ENCODE results near the gene COL5A1.

Gene COL5A1

DNA sequence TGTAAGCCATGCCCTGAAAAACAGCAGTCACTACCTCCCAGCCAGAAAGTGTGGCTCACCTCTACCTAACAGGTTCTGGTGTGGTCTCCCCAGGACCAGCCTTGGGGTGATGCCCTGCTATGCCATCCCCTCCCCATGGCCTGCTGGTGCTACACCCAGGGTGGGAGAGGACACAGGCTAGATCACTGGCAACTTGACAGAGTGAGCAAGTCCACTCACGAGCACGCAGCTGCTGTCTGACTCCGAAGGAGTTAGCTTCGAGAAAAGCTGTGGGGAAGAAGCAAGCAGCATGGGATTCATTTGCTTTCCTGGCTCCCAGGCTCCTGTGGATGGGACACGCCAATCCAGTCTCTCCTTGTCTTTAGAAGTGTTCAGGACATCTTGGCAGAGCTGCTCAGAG lies 102.2 kb downstream of the COL5A1 start:
- DNase-seq (ENCODE audit: low spot score), result no peak

- no peak for DNase-seq (ENCODE audit: low spot score)
Measured at GRCh38 chr9:134744385-134745295, 103.0 kb downstream of the COL5A1 start.

GRCh38 chr9:134747951-134748489 lies 106.4 kb downstream of the COL5A1 start:
- DNase-seq (ENCODE audit: low spot score), result no peak

DNA sequence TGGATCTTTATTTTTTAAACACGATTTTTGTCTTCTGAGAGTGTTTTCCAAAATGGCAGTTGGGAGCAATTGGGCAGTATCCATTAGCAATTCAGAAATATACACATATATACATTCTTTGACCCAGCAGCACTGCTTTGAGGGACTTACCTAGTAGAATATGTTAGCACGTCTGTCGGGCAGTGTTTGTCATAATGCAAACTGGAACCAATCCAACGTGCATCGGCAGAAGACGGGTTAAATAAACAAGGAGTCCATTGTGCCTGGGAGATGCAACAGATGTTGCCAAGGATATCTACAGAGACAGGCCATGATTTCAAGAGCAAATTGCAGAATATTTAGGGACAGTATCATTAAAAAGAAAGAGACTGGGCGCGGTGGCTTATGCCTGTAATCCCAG lies 107.0 kb downstream of the COL5A1 start:
- no peak for DNase-seq (ENCODE audit: low spot score)

- no peak for DNase-seq (ENCODE audit: low spot score)
Measured at GRCh38 chr9:134750450-134751155, 109.0 kb downstream of the COL5A1 start.

DNA sequence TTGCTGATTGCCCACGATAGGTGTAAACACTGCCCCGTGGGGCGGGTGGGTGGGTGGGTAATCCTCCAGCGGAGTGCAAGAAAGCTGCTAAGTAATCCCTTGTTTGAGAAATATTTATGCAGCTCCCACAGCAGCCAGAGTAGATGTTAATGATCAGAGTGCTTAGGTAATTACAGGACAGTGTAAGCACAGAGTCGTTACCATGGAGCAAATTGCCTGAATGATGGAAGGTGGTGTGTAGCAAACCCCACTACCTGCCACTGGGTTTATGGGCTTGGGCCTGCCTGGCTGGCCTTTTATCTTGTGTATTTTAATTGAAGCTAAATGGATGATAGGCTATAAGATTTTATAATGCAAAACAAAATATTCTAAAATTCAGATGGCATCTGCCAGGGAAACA lies 110.0 kb downstream of the COL5A1 start:
- DNase-seq (ENCODE audit: low spot score), result no peak

DNA sequence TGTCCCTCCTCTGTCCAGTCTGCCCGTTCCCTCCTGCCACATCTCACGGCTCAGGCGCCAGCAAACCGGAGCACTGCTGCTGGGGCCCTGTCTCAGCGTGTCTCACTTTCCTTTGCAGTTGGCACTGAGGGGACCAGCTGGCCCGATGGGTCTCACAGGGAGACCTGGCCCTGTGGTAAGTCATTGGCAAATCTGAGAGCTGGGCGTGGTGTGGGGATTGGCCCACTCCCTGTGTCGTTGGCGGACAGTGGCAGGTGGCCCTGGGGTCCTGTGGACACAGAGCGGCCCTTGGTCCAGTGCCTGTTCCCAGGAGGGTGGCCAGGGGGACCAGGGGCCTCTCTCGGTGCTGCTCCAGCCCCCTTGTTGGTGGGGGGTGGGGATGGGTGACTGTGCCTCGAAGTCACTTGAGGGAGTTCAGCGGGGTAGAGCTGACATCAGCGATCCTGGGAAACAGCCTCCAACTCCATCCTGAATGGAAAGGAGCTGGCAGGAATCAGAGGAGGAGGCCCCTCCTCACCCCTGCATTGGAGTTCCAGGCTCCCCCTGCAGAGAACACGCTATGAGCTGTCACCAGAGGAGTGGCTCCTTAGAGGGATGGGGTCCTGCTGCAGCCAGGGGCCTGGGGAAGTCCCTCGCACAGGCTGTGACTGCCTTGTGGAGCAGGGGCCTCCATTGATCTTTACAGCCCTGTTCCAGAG lies 111.0 kb downstream of the COL5A1 start:
- DNase-seq (ENCODE audit: low spot score), result no peak

DNA sequence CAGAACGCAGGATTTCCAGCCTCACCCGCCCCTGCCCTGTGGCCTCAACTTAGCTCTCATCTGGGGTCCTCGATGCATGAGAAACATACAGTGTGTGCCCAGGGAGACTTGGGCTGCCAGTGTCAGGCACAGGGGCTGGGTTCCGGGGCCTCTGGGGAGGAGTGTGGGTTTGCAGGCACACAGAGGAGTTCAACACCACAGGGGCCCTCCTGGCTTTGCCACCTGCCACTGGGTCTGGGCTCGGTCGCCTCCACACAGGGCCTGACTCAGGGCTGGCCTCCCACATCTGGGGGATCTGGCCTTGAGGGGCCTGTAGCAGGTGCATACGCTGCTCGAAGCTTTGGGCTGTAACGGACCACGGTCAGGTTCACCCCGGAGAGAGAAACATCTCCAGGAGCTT lies 111.6 kb downstream of the COL5A1 start:
- DNase-seq (ENCODE audit: low spot score), result no peak

DNA sequence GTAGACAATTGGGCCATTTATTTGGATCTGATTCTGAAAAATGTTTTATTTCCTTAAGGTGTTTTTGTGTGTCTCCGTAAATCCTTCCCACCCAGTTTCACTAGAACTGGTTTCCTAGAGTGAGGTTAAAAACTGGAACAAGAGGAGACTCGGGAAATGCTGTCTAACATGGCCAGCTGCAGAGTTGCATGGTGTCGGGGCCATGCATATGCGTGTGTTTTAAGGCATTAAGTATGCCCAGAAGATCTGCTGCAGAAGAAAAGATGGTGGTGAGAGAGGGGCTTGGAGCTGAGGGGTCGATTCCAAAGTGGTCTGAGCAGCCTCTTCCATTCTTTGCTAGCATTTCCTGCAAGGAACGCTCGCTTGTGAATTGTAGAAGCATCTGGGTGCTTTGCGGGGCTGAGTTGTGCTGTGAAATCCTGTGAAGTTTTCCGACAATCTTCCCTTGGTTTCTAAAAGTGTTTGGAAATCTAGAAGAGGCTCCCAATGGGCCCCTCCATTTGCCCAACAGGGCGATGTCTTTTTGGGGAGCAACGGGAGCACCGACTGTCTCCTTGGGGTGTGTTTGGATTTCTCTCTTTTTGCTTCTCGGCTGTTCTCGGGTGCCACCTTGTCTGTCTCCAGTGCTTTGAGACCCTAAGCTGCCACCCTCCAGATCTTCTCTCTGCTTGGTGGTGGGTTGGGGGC lies 113.8 kb downstream of the COL5A1 start:
- no peak for DNase-seq (ENCODE audit: low spot score)

GRCh38 chr9:134756098-134756497 lies 114.5 kb downstream of the COL5A1 start:
- DNase-seq (ENCODE audit: low spot score), result no peak

DNA sequence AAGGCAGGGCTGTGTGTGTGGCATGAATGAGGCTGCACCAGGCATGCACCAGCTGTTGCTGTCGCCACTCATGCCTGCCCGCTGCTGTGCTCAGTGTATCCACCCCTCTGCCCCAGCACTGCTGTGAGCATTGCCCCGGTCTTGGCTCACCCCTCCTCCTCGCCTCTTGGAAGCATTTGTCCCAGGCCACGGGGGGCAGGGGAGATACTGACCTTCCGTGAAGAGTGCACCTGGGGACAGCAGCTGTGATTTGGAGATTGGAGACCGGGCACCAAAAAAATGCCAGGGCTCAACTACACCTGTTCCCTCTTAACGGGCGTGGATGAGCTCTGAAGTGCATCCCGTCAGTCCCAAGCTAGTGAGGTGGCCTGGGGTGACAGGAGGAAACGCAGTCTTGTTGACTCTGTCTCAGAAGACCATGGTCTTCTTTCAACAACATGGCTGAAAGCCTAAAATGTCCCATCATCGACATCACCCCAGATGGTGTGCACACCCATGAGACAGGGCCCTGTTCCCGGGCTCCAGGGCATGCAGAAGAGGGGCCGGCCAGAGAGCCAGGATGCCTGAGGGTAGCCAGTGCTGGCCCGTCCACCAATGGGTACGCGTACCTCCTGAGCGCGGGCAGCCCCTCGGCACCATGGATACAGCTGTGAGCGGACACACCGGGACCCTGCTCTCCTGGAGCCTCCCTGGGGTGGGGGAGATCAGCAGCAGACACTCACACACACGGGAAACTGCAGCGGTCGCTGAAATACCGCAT lies 115.8 kb downstream of the COL5A1 start:
- no peak for DNase-seq (ENCODE audit: low spot score)

DNA sequence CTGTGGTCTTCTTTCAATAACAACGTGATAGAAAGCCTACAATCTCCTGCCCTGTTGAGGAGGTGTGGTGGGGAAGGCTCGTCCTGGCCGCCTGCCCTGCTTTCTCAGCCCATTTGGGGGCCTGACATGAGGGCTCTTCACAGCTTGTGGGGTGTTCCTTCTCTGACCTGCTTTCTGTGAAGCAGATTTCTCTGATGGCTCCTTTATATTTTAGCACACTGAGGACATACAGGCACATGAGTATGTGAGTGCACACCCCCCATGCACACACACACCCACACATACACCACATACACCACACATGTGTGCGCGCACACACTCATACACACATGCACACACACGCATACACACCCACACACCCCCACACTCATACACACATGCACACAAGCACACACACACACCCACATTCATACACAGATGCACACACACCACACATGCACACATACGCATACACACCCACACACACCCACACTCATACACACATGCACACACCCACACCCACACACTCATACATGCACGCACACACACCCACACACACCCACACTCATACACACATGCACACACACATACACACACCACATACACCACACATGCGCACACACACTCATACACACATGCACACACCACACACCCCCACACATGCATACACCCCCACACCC lies 117.5 kb downstream of the COL5A1 start:
- no peak for DNase-seq (ENCODE audit: low spot score)

GRCh38 chr9:134759913-134760312 lies 118.3 kb downstream of the COL5A1 start:
- DNase-seq (ENCODE audit: low spot score), result no peak

GRCh38 chr9:134760750-134761420 lies 119.3 kb downstream of the COL5A1 start:
- no peak for DNase-seq (ENCODE audit: low spot score)

DNA sequence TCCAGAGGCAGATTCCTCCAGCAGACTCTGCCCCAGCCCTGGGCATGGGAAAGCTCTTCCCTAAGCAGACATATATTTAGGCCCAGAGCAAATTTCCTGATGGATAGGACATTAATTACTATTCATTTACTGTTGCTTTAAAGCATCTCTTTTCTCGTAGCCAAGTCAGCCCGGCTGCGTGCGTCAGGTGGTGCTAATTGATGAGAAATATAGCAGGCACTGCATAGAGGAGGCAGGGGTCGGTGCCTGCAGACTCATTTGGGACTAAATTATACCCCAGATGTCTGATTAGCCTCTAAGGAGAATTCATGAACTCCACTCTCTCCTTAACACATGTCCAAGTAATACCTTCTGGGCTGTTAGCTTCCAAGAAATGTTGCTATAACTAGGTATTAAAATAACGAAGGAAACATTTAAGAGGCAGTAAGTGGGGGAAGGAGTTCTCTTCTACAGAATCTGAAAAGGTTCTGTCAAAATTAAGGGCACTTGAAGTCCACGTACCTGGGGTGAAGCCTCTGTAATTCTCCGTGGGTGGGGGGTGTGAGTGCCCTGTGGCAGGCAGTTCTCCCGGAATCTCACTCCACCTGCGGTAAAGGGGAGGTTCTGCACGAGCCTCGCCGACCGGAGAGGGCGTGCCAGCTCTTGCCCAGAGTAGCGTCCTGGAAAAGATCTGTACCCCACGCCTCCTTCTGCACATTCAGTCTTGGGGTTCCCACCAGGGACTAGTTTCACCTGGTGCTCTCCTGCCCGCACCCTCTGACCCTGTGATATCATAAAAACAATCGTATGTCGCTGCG lies 123.1 kb downstream of the COL5A1 start:
- DNase-seq (ENCODE audit: low spot score), result no peak

DNA sequence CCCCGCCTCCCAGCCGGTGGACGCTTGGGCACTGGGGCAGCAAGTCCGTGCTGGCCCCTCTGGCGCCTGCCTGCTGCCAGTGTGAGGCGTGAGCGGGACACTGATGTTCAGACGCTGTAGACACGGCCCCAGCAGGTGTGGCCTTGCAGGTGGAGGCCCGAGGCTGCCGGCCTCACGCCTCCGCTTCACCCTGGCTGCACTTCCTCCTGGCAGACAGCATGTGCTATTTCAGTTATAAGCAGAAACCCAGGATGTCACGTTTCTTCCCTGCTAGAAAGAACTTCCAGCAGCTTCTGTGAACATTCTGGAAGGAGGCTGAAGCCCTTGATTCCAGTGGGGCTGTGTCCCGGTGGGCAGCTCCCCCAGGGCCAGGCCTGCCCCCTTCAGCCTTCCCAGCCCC lies 124.2 kb downstream of the COL5A1 start:
- DNase-seq (ENCODE audit: low spot score), result no peak

GRCh38 chr9:134766587-134766986 lies 125.0 kb downstream of the COL5A1 start:
- no peak for DNase-seq (ENCODE audit: low spot score)

- DNase-seq (ENCODE audit: low spot score), result no peak
Measured at GRCh38 chr9:134768332-134768708, 126.7 kb downstream of the COL5A1 start.

DNA sequence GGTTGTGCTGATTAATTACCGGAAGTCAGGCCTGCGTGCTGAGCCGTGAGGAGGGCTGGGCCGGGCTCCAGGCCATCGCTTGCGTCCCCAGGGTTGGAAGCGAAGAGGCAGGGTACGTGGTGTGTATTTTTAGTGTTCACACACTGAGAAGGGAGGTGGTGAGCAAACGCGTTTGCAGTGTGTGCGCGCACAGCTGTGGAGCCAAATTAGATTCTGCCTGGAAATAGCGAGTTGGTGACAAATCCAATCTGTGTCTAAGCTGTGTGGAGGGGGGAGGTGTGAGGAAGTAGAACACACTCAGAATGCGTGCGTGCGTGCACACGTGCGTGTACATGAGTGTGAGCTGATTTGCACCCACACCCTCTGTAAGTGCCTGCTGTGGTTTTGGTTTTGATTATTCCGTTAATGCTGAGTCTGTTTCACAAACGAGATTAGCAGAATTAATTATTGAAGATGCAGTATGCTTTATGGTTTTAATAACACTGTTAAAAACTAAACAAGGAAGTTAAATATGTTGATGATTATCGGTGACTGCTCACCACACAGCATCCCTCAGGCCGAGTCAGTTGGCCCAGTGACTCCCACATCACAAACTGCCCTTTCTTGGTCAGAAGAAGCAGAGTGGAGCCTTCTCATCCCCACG lies 127.2 kb downstream of the COL5A1 start:
- DNase-seq (ENCODE audit: low spot score), result no peak

All from ecto neural progenitor cell (in vitro differentiated cells).